GM21447 (cell line): ENCODE measurements around the gene SCO1.
"Not testable (repeated sequence)": the region's sequence is repeated elsewhere in the genome, so short reads cannot be mapped to it uniquely, and the experiment has no call there.

Source experiments
- ATAC-seq: cut with Tn5 transposase; IDR thresholded peaks from one replicate; pipeline ENCODE4 v1.9.1; 2021; ENCODE audit not compliant: unreplicated experiment

SCO1 gene

GRCh38 chr17:10697092-10698081, at the start of gene SCO1, which contains the start of gene ADPRM:
SCO1 (minus strand) TSS chr17:10697533; CDS start chr17:10697507, 26 bp downstream.
ADPRM (plus strand) TSS chr17:10697594; CDS start chr17:10704927, 7,333 bp downstream.
- ATAC-seq: peak; percentile 92

DNA sequence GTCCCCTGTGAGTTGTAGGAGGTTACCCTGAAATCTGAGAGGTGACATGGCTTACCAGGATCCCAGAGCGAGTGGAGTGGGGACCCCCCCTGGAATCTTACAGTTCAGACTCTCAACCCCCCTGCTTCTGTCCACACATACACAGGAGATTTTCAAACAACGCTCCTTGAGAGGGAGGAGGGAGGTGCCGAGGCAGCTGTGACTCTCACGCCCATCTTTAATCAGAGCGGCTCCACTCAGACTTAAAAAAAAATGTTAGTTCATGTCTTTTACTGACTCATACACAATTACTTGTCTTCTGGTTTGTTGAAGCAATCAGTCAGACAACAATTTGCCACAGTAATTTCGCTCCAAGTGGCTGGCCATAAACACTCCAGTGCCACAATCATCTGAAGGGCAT, 47.9 kb upstream of the SCO1 start:
- no peak for ATAC-seq

- ATAC-seq: no peak
Observed at GRCh38 chr17:10744501-10745000, 47.2 kb upstream of the SCO1 start.

DNA sequence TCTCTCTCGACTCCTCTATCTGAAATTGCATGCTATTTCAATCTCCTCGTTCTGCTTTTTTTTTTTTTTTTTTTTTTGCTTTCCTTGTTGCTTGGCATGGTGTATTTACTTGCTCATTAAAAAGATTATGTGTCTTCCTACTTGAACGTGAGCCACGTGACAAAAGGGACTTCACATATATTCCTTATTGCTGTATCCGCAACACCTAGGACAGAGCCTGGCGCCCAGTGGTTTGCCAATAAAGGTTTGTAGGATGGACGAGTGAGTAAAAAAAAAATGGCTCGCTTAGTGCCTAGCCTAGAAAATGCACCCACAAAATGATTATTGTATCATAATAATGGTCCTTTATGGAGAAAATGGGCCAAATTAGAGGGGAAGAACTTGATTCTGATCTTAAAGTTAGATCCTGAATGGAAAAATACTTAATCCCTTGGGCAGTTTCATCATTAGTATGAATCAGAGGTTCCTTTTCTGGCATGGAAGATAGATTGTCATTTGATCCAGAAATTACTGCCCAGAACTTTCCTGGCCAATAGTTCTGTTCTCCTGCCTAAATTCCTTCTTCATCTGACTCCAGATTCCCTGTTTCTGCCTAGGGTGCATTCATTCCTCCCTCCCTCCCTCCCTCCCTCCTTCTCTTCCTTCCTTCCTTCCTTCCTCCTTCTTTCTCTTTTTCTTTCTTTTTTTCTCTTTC, 46.1 kb upstream of the SCO1 start:
- no peak for ATAC-seq

- ATAC-seq: no peak
Observed at GRCh38 chr17:10742431-10742830, 45.1 kb upstream of the SCO1 start.

- no peak for ATAC-seq
Observed at GRCh38 chr17:10741416-10742135, 44.2 kb upstream of the SCO1 start.

DNA sequence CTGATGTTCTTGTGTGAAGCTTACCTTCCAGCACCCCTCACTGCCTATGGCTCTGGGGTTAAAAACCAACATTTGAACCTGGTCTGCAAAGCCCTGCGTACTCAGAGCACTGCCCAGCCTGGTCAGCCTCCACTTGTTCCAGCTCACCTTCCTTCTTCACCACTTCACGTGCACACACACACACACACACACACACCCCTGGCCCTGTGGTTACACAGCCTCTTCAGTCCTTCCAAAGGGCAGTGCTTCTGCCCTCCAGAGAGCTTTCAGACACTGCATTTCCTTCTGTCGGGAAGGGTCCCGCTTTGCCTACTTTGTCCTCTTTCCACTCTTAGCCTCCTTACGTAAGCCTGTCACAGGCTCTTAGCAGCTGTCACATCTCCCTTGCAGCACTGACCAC, 42.1 kb upstream of the SCO1 start:
- no peak for ATAC-seq

GRCh38 chr17:10738521-10739258, 41.4 kb upstream of the SCO1 start:
- ATAC-seq: no peak

DNA sequence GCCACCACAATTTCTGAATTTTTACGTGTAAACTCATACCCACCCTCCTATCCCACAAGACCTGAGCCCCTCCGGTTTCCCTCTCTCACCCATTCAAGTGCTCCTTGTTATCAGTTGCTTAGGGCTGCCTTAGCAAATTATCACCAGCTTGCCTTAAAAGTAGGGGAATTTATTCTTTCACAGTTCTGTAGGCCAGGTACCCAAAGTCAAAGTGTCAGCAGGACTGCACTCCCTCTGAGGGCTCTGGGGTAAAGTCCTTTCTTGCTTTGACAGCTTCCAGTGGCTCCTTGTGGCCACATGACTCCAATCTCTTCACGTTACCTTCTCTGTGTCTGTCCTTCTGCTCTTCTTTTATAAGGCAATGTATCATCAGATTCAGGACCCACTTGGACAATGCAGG, 40.4 kb upstream of the SCO1 start:
- ATAC-seq: no peak

DNA sequence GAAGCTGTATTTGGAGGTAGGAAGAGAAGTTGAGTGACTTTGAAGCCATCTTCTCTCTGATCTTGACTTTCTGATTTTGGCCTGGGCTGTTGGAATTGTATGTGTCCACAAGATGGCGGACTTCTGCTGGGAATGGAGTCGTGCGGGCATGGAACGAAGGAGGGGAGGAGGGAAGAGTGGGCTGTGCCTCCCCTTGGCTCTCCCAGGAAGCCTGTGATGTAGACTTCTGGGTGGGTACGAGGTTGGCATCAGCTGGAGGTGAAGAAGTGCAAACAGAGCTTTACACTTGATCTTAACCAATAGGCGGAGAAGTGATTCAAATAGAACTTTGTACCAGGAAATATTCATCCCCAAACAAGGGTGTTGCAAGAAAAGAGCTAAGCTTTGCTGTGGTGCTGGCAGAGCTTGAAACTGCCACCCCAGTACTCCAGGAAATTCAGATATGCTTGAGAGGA, 39.9 kb upstream of the SCO1 start:
- no peak for ATAC-seq

DNA sequence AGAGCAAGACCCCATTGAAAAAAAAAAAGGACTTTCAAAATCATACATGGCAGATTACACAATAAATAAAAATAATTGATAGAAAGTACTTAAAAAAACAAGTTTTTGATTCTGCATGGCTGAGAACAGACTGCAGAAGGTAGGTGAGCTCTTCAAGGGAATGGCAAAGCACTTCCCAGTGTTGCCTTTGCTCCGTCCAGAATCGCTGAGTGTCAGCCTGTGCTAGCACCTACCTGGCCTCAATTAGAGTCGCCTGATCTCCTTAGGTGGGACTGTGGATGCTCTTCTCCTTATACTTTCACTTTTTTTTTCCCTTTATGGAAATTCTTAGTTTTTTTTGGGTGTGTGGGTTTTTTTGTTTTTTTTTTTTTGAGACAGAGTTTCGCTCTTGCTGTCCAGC, 38.5 kb upstream of the SCO1 start:
- ATAC-seq: no peak

GRCh38 chr17:10735251-10735650, 37.9 kb upstream of the SCO1 start:
- ATAC-seq: no peak

GRCh38 chr17:10733666-10734065, 36.3 kb upstream of the SCO1 start:
- no peak for ATAC-seq

DNA sequence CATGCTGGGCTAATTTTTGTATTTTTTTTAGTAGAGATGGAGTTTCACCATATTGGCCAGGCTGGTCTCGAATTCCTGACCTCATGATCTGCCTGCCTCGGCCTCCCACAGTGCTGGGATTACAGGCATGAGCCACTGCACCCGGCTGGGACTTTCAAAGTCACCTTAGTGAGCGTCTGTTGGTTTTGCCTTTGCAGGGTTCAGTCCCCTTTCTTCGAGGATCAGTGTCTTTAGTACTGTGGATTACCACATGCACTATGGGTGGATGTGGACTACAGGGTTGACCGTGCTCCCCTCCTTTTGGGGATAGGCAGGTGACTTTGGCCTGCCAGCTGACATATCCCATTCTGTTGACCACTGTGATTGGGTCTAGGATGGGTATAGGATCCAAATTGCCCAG, 34.8 kb upstream of the SCO1 start:
- ATAC-seq: not testable (repeated sequence)

- no peak for ATAC-seq
Observed at GRCh38 chr17:10731408-10731879, 34.1 kb upstream of the SCO1 start.

GRCh38 chr17:10730247-10730646, 32.9 kb upstream of the SCO1 start:
- ATAC-seq: not testable (repeated sequence)

DNA sequence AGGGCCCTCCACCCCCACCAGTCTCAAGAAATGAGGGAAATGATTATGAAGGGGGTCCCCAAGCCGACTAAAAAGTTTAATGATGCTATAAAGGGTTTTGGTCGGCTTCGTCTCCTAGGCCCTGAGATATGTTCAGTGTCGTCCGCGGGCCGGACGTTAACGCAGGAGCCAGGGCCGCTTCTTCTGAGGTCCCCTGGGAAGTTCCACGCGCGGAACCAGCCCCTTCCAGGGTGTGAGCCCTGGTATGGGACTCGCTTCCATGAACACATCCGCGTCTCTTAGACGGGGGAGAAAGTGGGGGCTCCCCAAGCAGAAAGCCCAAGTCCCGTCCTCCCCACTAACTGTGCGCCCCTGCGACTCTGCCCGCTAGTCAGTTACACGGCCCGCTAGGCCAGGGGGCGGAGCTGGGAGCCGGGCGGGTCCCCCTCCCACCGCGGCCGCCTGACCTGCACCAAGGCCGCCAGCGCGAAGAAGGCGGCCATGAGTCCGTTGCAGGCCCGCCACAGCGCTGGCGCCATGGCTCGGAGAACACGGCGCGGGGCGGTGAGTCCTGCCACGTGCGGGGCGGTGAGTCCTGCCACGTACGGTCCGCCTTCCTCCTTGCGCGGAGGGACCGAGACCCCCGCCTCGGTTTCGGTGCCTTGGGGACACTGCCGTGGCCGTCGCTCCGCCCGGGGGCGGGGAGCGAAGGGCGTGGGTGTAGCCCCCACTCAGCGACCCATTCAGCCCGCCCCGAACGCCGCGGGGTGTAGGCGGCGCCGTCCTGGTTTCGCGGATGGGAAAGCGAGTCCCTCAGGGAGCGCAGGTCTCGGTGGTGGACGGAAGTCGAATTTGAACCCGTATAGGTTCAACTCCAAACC, 32.2 kb upstream of the SCO1 start, which contains the start of gene TMEM220:
Gene TMEM220 (minus strand): TSS at position 690 of the 860 bp plus-strand sequence. CDS start 172 bp downstream, at position 518.
- ATAC-seq: peak; percentile 69

- ATAC-seq: no peak
Observed at GRCh38 chr17:10728331-10728892, 31.1 kb upstream of the SCO1 start.

- no peak for ATAC-seq
Observed at GRCh38 chr17:10727192-10727591, 29.9 kb upstream of the SCO1 start.
